DND-41 (cell line): ENCODE measurements around the gene NRXN3.

Experiments
- ATAC-seq: fragments of 200-7000 bp; cut with Tn5 transposase; 3 replicates; pipeline ENCODE4 v1.9.1; 2021; ENCODE audit warnings: low read depth; ENCODE audit not compliant: insufficient read depth
- DNase-seq: peaks from one replicate; pipeline ENCODE4 v3.0.0-alpha.2; 2020
- H2AFZ ChIP-seq: 2 replicates; pipeline ENCODE4 v1.6.0; 2012; ENCODE audit warnings: low read depth, low read length
- H3K27ac ChIP-seq: 2 replicates; pipeline ENCODE4 v1.5.1; 2012; ENCODE audit warnings: low read length, inconsistent platforms
- H3K27me3 ChIP-seq: fragments of 200-600 bp; sonication (generic); 2 replicates; pipeline ENCODE4 v1.6.0; 2012; ENCODE audit warnings: low read length, mild to moderate bottlenecking, inconsistent platforms; ENCODE audit not compliant: insufficient read depth, poor library complexity
- H3K36me3 ChIP-seq: 2 replicates; pipeline ENCODE4 v1.5.1; 2012; ENCODE audit warnings: low read length, inconsistent platforms; ENCODE audit not compliant: insufficient read depth
- H3K4me1 ChIP-seq: 2 replicates; pipeline ENCODE4 v1.5.1; 2012; ENCODE audit warnings: mild to moderate bottlenecking, low read length; ENCODE audit not compliant: insufficient read depth
- H3K4me2 ChIP-seq: 2 replicates; pipeline ENCODE4 v1.6.0; 2012; ENCODE audit warnings: mild to moderate bottlenecking, moderate library complexity, low read length, inconsistent platforms; ENCODE audit not compliant: insufficient read depth
- H3K4me3 ChIP-seq, 2 experiments: fragments of 200-600 bp in 1 of 2; shearing (Covaris generic) in 1 of 2; 2 replicates each; pipeline ENCODE4 v1.5.1; 2012 to 2016; ENCODE audit warnings: inconsistent platforms in 2 of 2, low read length in 2 of 2, mild to moderate bottlenecking in 2 of 2, low read depth in 1 of 2, moderate library complexity in 1 of 2
- H3K79me2 ChIP-seq: 2 replicates; pipeline ENCODE4 v1.6.0; 2012; ENCODE audit warnings: low read length, inconsistent platforms; ENCODE audit not compliant: insufficient read depth
- H3K9ac ChIP-seq: 2 replicates; pipeline ENCODE4 v1.6.0; 2012; ENCODE audit warnings: low read depth, mild to moderate bottlenecking, inconsistent platforms, low read length, moderate library complexity
- H3K9me3 ChIP-seq: 2 replicates; pipeline ENCODE4 v1.5.1; 2012; ENCODE audit warnings: low read length, moderate library complexity, mild to moderate bottlenecking, inconsistent platforms; ENCODE audit not compliant: insufficient read depth, severe bottlenecking
- H4K20me1 ChIP-seq: 2 replicates; pipeline ENCODE4 v1.6.0; 2012; ENCODE audit warnings: low read length; ENCODE audit not compliant: insufficient read depth
- CTCF ChIP-seq: IDR thresholded peaks from 2 replicates; pipeline ENCODE4 v1.5.1; 2012; ENCODE audit warnings: borderline replicate concordance, low read length, moderate library complexity, mild to moderate bottlenecking; ENCODE audit not compliant: poor library complexity, severe bottlenecking; ENCODE audit errors: extremely low read depth
- EZH2 ChIP-seq: IDR thresholded peaks from 3 replicates; pipeline ENCODE4 v1.6.1; 2012; ENCODE audit warnings: borderline replicate concordance, low read depth, mild to moderate bottlenecking, moderate library complexity, low read length, inconsistent platforms; ENCODE audit not compliant: severe bottlenecking

The NRXN3 gene

GRCh38 chr14:79605849-79606248 lies 1435.7 kb downstream of the NRXN3 start:
- Histone ChIP-seq H3K4me1 (no peaks in the 10 kb centered on the region), H3K36me3 (no peaks in the 10 kb centered on the region), H3K4me3 (no peak overlapping the region), H3K79me2 (no peaks in the 10 kb centered on the region), H3K27ac (no peak overlapping the region), H3K9ac (no peak overlapping the region), H3K27me3 (no peaks in the 10 kb centered on the region), H3K9me3 (no peaks in the 10 kb centered on the region), H2AFZ (no peak overlapping the region), H4K20me1 (no peaks in the 10 kb centered on the region), H3K4me2 (no peak overlapping the region)
- ATAC-seq (no peak), DNase-seq (no peak)
- TF ChIP-seq CTCF (no peak), EZH2 (no peak)

GRCh38 chr14:79608446-79608845 lies 1438.3 kb downstream of the NRXN3 start:
- ATAC-seq (no peak), DNase-seq (no peak)
- H2AFZ ChIP-seq: no peak overlapping the region
- no peak for TF ChIP-seq CTCF
- no peak for TF ChIP-seq EZH2
- H3K9me3 ChIP-seq: no peaks in the 10 kb centered on the region
- no peak overlapping the region for H3K9ac ChIP-seq
- H3K4me1 ChIP-seq: no peaks in the 10 kb centered on the region
- no peaks in the 10 kb centered on the region for H3K79me2 ChIP-seq
- no peaks in the 10 kb centered on the region for H3K27me3 ChIP-seq
- H3K27ac ChIP-seq: no peak overlapping the region
- H4K20me1 ChIP-seq: no peaks in the 10 kb centered on the region
- no peak overlapping the region for H3K4me2 ChIP-seq
- H3K4me3 ChIP-seq: no peak overlapping the region
- H3K36me3 ChIP-seq: no peaks in the 10 kb centered on the region

- peak; percentile 26 for DNase-seq
- Histone ChIP-seq H2AFZ (no peak overlapping the region), H3K27me3 (no peaks in the 10 kb centered on the region), H3K27ac (no peak overlapping the region), H3K4me1 (0 out of 2 replicates have a peak, but pooled peaks cover 6% of the 10 kb centered on the region), H3K4me3 (no peak overlapping the region), H4K20me1 (no peaks in the 10 kb centered on the region), H3K36me3 (no peaks in the 10 kb centered on the region), H3K4me2 (no peak overlapping the region), H3K79me2 (no peaks in the 10 kb centered on the region), H3K9ac (no peak overlapping the region), H3K9me3 (no peaks in the 10 kb centered on the region)
- TF ChIP-seq EZH2: no peak
- no peak for TF ChIP-seq CTCF
- peak; percentile 86 for ATAC-seq
These were observed 1443.5 kb downstream of the NRXN3 start for GRCh38 chr14:79613625-79614024.

GRCh38 chr14:79614448-79614847 lies 1444.3 kb downstream of the NRXN3 start:
- ATAC-seq (no peak), DNase-seq (no peak)
- H3K79me2 ChIP-seq: no peaks in the 10 kb centered on the region
- 0 out of 2 replicates have a peak, but pooled peaks cover 6% of the 10 kb centered on the region for H3K4me1 ChIP-seq
- H3K36me3 ChIP-seq: no peaks in the 10 kb centered on the region
- no peaks in the 10 kb centered on the region for H3K9me3 ChIP-seq
- H3K4me2 ChIP-seq: no peak overlapping the region
- H3K9ac ChIP-seq: no peak overlapping the region
- H4K20me1 ChIP-seq: no peaks in the 10 kb centered on the region
- no peaks in the 10 kb centered on the region for H3K27me3 ChIP-seq
- TF ChIP-seq CTCF: no peak
- TF ChIP-seq EZH2: no peak
- H2AFZ ChIP-seq: no peak overlapping the region
- H3K27ac ChIP-seq: no peak overlapping the region
- H3K4me3 ChIP-seq: no peak overlapping the region
